ENCODE results near the gene WDFY2. TPM values are rescaled to one million over a fixed set of nuclear protein-coding genes. Genes with fewer than 3 reads are reported as not detected.
"Not testable (repeated sequence)": the region's sequence is repeated elsewhere in the genome, so short reads cannot be mapped to it uniquely, and the experiment has no call there.

The WDFY2 gene
- total RNA-seq, 4 donors from 2014 or later: 6.0 to 11.3 (median 9.7) TPM

GRCh38 chr13:51638216-51638871, 54.1 kb downstream of the WDFY2 start:
- Histone ChIP-seq H3K36me3 (no peaks in the 10 kb centered on the region), H3K4me1 (no peaks in the 10 kb centered on the region), H3K4me3 (no peak overlapping the region), H3K27ac (no peak overlapping the region), H3K27me3 (no peaks in the 10 kb centered on the region), H3K9me3 (no peaks in the 10 kb centered on the region)
- no peak for TF ChIP-seq POLR2A (IDR thresholded peaks at IDR 0.05)
- no peak for TF ChIP-seq CTCF (IDR thresholded peaks at IDR 0.05)
- no peak for DNase-seq

GRCh38 chr13:51639171-51639570, 54.9 kb downstream of the WDFY2 start:
- Histone ChIP-seq H3K9me3 (no peaks in the 10 kb centered on the region), H3K4me3 (no peak overlapping the region), H3K27ac (no peak overlapping the region), H3K27me3 (no peaks in the 10 kb centered on the region), H3K36me3 (no peaks in the 10 kb centered on the region), H3K4me1 (peaks cover 0 to 5% (median 2%) of the 10 kb centered on the region in 4 donors)
- DNase-seq: no peak
- TF ChIP-seq CTCF (IDR thresholded peaks at IDR 0.05): no peak
- TF ChIP-seq POLR2A (IDR thresholded peaks at IDR 0.05): no peak

GRCh38 chr13:51640696-51641095, 56.4 kb downstream of the WDFY2 start:
- H3K27ac ChIP-seq, H3K27me3 ChIP-seq, H3K4me3 ChIP-seq, H3K9me3 ChIP-seq, DNase-seq, H3K36me3 ChIP-seq: not testable (repeated sequence)
- H3K4me1 ChIP-seq: peaks cover 0 to 13% (median 5%) of the 10 kb centered on the region in 4 donors

GRCh38 chr13:51643105-51643881, 59.0 kb downstream of the WDFY2 start:
- no peaks in the 10 kb centered on the region for H3K36me3 ChIP-seq
- H3K9me3 ChIP-seq: no peaks in the 10 kb centered on the region
- H3K4me1 ChIP-seq: peaks cover 0 to 18% (median 5%) of the 10 kb centered on the region in 4 donors
- no peak overlapping the region for H3K4me3 ChIP-seq
- H3K27me3 ChIP-seq: no peaks in the 10 kb centered on the region
- DNase-seq: no peak
- no peak overlapping the region for H3K27ac ChIP-seq
- TF ChIP-seq POLR2A (IDR thresholded peaks at IDR 0.05) (no peak), CTCF (IDR thresholded peaks at IDR 0.05) (no peak)

GRCh38 chr13:51643882-51644281, 59.6 kb downstream of the WDFY2 start:
- H3K4me3 ChIP-seq: no peak overlapping the region
- no peaks in the 10 kb centered on the region for H3K9me3 ChIP-seq
- peaks cover 0 to 18% (median 5%) of the 10 kb centered on the region in 4 donors for H3K4me1 ChIP-seq
- DNase-seq: no peak
- H3K36me3 ChIP-seq: no peaks in the 10 kb centered on the region
- H3K27ac ChIP-seq: no peak overlapping the region
- H3K27me3 ChIP-seq: no peaks in the 10 kb centered on the region
- no peak for TF ChIP-seq POLR2A (IDR thresholded peaks at IDR 0.05)
- no peak for TF ChIP-seq CTCF (IDR thresholded peaks at IDR 0.05)

- H3K27me3 ChIP-seq: no peaks in the 10 kb centered on the region
- TF ChIP-seq CTCF (IDR thresholded peaks at IDR 0.05): no peak
- no peak for TF ChIP-seq POLR2A (IDR thresholded peaks at IDR 0.05)
- H3K27ac ChIP-seq: peak overlapping the region in 1 of 4 donors; percentile 6
- no peaks in the 10 kb centered on the region for H3K36me3 ChIP-seq
- DNase-seq: no peak
- H3K4me1 ChIP-seq: peaks cover 0 to 18% (median 5%) of the 10 kb centered on the region in 4 donors
- H3K4me3 ChIP-seq: no peak overlapping the region
- H3K9me3 ChIP-seq: no peaks in the 10 kb centered on the region
These were observed 60.4 kb downstream of the WDFY2 start for GRCh38 chr13:51644654-51645053.
